ENCODE data around the gene NANOS3. TPM values are rescaled to one million over a fixed set of nuclear protein-coding genes. Genes with fewer than 3 reads are reported as not detected.
"Not testable (repeated sequence)": the region's sequence is repeated elsewhere in the genome, so short reads cannot be mapped to it uniquely, and the experiment has no call there.

Gene NANOS3
- total and polyA plus RNA-seq, 9 donors: 0.71 to 3.4 (median 1.4) TPM

DNA sequence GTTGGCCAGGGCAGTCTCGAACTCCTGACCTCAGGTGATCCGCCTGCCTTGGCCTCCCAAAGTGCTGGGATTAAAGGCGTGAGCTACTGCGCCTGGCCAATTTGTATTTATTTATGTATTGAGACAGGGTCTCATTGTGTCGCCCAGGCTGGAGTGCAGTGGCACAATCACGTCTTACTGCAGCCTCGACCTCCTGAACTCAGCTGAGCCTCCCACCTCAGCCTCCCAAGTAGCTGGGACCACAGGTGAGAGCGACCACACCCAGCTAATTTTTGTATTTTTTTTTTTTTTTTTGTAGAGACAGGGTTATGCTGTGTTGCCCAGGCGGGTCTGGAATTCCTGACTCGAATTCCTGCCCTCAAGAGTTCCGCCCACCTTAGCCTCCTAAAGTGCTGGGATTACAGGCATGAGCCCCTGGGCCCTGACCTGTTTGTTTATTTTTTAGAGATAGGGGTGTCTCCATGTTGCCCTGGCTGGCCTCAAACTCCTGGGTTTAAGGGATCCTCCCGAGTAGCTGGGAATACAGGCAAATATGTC lies 24.7 kb upstream of the NANOS3 start:
- not testable (repeated sequence) for H3K36me3 ChIP-seq (ENCODE audit: control insufficient read depth, insufficient read depth, low read length); H3K4me3 ChIP-seq (ENCODE audit: low read length); H3K9me3 ChIP-seq (replicated peaks; ENCODE audit: control insufficient read depth, low read depth, low read length); H3K27me3 ChIP-seq (ENCODE audit: control insufficient read depth, insufficient read depth, low read length); DNase-seq
- peak overlapping the region; percentile 97 for H3K27ac ChIP-seq (ENCODE audit: low read length)
- 93% methylated on average over 7 of the region's 12 CpGs for WGBS (ENCODE audit: insufficient coverage)
- peaks cover 44% of the 10 kb centered on the region for H3K4me1 ChIP-seq (ENCODE audit: control insufficient read depth, insufficient read depth, low read length)

DNA sequence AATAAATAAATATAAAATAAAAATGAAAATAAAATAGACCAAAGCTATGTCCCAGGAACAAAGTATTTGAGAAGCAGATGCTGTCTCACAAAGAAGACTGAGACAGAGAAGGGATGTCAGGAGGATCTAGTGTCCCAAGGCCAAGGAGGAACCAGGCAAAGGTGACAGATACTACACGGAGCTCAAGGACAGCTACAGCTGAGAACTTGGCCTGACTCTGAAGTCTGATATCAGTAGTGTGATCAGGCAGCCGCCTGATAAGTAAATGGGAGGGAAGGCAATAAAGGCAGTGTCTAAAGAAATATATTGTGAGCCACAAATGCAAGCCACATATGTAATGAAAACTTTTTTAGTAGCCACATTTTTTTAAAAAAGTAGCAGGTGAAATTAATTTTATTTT lies 20.4 kb upstream of the NANOS3 start:
- Histone ChIP-seq H3K36me3 (ENCODE audit: control insufficient read depth, insufficient read depth, low read length) (no peaks in the 10 kb centered on the region), H3K27me3 (ENCODE audit: control insufficient read depth, insufficient read depth, low read length) (no peaks in the 10 kb centered on the region), H3K4me3 (ENCODE audit: low read length) (no peak overlapping the region), H3K4me1 (ENCODE audit: control insufficient read depth, insufficient read depth, low read length) (peaks cover 15% of the 10 kb centered on the region), H3K9me3 (replicated peaks; ENCODE audit: control insufficient read depth, low read depth, low read length) (no peaks in the 10 kb centered on the region), H3K27ac (ENCODE audit: low read length) (no peak overlapping the region)
- DNase-seq: no peak
- WGBS (ENCODE audit: insufficient coverage): 64% methylated on average over 2 of the region's 2 CpGs

DNA sequence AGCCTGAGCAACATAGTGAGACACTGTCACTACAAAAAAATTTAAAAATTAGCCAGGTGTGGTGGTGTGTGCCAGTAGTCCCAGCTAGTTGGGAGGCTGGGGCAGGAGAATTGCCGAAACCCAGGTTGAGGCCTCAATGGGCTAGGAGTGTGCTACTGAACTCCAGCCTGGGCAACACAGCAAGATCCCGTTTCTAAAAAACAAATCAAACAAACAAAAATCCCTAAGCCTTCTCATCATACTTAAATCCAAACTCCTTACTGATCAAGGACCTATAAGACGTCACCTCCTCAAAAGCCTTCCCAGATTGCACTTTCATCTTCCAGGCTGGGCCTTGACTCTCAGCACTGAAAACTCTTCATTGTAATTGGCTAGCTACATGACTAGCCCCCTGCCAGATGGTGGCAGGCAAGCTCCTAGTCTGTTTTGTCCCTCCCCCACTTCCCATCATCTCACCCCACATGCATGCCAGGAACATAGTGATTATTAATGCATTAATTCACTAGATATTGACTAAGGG lies 17.5 kb upstream of the NANOS3 start:
- 100% methylated on average over 3 of the region's 3 CpGs for WGBS (ENCODE audit: insufficient coverage)

DNA sequence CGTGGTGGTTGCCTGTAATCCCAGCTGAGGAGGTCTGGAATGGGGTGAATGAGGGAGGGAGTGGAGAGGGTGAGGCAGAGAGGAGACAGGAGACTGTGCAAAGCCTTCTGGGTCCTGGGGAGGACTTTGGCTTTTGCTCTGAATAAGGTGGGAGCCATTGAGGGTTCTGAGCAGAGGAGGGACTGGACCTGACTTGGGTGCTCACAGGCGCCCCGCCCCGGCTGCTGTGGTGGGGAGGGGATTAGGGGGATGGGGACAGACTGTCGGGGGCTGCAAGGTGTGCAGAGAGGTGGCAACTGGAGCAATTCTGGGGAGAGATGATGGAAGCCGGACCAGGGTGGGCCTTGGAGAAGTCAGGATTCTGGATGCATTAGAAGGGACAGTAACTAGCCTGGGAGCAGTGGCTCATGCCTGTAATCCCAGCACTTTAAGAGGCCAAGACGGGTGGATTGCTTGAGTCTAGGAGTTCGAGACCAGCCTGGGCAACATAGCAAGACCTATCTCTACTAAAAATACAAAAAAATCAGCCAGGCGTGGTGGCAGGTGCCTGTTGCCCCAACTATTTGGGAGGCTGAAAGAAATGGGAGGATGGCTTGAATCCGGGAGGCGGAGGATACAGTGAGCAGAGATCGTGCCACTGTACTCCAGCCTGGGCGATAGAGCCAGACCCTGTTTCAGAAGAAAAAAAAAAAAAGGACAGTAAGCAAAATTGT lies 16.1 kb upstream of the NANOS3 start:
- Histone ChIP-seq H3K27me3 (ENCODE audit: control insufficient read depth, insufficient read depth, low read length) (no peaks in the 10 kb centered on the region), H3K9me3 (replicated peaks; ENCODE audit: control insufficient read depth, low read depth, low read length) (no peaks in the 10 kb centered on the region), H3K4me3 (ENCODE audit: low read length) (no peak overlapping the region), H3K27ac (ENCODE audit: low read length) (peak overlapping the region; percentile 95), H3K4me1 (ENCODE audit: control insufficient read depth, insufficient read depth, low read length) (peaks cover 26% of the 10 kb centered on the region), H3K36me3 (ENCODE audit: control insufficient read depth, insufficient read depth, low read length) (no peaks in the 10 kb centered on the region)
- DNase-seq: peak; percentile 13
- 73% methylated on average over 9 of the region's 13 CpGs for WGBS (ENCODE audit: insufficient coverage)

More for the DNA sequence above, 17.5 kb upstream of the NANOS3 start:
- H3K27me3 ChIP-seq (ENCODE audit: control insufficient read depth, insufficient read depth, low read length): no peaks in the 10 kb centered on the region
- peaks cover 22% of the 10 kb centered on the region for H3K4me1 ChIP-seq (ENCODE audit: control insufficient read depth, insufficient read depth, low read length)
- no peak overlapping the region for H3K4me3 ChIP-seq (ENCODE audit: low read length)
- no peaks in the 10 kb centered on the region for H3K36me3 ChIP-seq (ENCODE audit: control insufficient read depth, insufficient read depth, low read length)
- no peak overlapping the region for H3K27ac ChIP-seq (ENCODE audit: low read length)
- peak; percentile 25 for DNase-seq
- no peaks in the 10 kb centered on the region for H3K9me3 ChIP-seq (replicated peaks; ENCODE audit: control insufficient read depth, low read depth, low read length)

DNA sequence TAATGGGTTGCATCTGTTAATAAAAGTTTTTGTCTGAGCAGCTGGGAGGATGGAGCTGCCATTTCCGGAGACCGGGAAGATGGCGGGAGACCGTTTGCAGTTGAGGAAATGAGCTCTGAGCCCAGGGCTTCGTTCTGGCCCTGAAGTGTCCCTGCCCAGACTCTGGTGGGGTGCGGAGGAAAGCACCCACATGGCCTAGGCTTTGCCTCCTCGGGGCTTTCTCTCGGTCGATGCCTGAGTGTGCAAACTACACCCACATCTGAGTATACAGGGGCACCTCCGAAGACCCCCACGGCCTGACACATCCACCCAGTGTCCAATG lies 15.6 kb upstream of the NANOS3 start:
- Histone ChIP-seq H3K36me3 (ENCODE audit: control insufficient read depth, insufficient read depth, low read length) (no peaks in the 10 kb centered on the region), H3K27me3 (ENCODE audit: control insufficient read depth, insufficient read depth, low read length) (no peaks in the 10 kb centered on the region), H3K4me1 (ENCODE audit: control insufficient read depth, insufficient read depth, low read length) (peaks cover 30% of the 10 kb centered on the region), H3K4me3 (ENCODE audit: low read length) (peak overlapping the region; percentile 43), H3K9me3 (replicated peaks; ENCODE audit: control insufficient read depth, low read depth, low read length) (no peaks in the 10 kb centered on the region), H3K27ac (ENCODE audit: low read length) (peak overlapping the region; percentile 95)
- WGBS (ENCODE audit: insufficient coverage): 28% methylated on average over 6 of the region's 11 CpGs
- DNase-seq: peak; percentile 69

DNA sequence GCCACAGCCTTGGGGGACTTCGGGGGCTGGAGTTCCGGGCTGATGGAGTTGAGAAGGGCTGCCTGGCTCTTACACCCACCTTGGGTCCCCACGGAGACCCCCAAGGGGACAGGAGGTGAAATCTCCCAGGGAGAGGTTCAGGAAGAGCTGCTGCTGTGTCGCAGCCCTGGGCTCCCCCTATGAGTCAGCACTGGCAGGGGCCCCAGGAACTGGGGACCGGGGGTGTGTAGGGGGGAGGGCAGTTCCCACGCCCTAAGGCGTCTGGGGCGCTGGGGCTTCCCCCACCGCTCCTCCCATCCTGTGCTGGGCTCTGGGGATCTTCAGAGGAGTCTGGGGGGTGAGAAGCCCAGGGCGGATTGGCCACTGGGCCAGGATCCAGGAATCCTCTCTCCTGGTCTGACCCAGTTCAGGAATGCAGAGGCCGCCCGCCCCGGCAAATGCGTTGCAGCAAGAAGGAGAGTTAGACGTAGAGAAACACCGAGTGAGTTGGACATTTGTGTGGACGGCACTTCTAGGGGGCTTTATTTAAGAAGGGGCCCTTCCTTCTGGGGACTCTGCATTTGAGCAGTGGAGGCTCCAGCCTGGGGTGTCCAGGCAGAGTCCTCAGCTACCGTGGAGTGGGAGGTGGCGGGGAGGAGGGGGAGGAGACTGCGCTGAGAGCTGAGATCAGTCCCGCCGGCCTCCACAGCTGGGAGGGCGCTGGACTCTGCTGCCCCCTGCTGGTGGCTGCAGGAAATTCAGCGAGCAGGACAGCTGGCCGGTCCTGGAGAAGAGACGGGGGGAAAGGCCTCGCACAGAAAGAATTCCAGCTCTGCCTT lies 15.0 kb upstream of the NANOS3 start:
- Histone ChIP-seq H3K4me3 (ENCODE audit: low read length) (peak overlapping the region; percentile 43), H3K9me3 (replicated peaks; ENCODE audit: control insufficient read depth, low read depth, low read length) (no peaks in the 10 kb centered on the region), H3K36me3 (ENCODE audit: control insufficient read depth, insufficient read depth, low read length) (no peaks in the 10 kb centered on the region), H3K4me1 (ENCODE audit: control insufficient read depth, insufficient read depth, low read length) (peaks cover 35% of the 10 kb centered on the region), H3K27me3 (ENCODE audit: control insufficient read depth, insufficient read depth, low read length) (no peaks in the 10 kb centered on the region), H3K27ac (ENCODE audit: low read length) (peak overlapping the region; percentile 95)
- 2% methylated on average over 22 of the region's 27 CpGs for WGBS (ENCODE audit: insufficient coverage)
- DNase-seq: peak; percentile 96

DNA sequence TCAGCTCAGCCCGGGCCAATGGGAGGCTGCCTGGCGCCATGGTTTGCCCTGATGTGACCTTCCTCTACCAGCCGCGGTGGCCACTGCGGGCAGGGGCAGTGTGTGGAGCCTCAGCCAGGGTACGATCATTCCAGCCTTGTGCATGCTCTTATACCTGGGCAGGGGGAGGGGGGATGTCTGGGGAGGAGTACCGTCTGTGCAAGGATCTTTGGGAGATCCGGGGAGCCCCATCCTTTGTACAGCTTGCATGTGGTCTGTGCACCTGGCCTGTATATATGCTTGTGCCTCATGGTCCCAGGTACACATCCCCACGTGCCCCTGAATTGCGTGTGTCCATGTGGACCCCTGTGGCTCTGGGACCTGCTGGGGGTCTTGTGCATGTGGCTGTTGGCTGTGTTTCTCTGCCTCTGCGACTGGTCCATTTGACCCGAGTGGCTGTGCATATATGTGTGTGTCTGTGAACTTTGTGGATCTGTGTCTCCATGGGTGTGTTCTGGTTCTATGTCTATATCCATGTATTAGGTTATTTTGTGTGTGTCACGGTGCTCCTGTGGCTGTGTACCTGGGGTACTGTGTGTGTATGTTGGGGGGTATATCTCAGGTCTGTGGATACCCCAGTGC lies 12.8 kb upstream of the NANOS3 start:
- no peak overlapping the region for H3K27ac ChIP-seq (ENCODE audit: low read length)
- H3K4me1 ChIP-seq (ENCODE audit: control insufficient read depth, insufficient read depth, low read length): peaks cover 40% of the 10 kb centered on the region
- H3K27me3 ChIP-seq (ENCODE audit: control insufficient read depth, insufficient read depth, low read length): no peaks in the 10 kb centered on the region
- no peaks in the 10 kb centered on the region for H3K9me3 ChIP-seq (replicated peaks; ENCODE audit: control insufficient read depth, low read depth, low read length)
- 31% methylated on average over 11 of the region's 13 CpGs for WGBS (ENCODE audit: insufficient coverage)
- H3K4me3 ChIP-seq (ENCODE audit: low read length): no peak overlapping the region
- peak; percentile 28 for DNase-seq
- H3K36me3 ChIP-seq (ENCODE audit: control insufficient read depth, insufficient read depth, low read length): no peaks in the 10 kb centered on the region

DNA sequence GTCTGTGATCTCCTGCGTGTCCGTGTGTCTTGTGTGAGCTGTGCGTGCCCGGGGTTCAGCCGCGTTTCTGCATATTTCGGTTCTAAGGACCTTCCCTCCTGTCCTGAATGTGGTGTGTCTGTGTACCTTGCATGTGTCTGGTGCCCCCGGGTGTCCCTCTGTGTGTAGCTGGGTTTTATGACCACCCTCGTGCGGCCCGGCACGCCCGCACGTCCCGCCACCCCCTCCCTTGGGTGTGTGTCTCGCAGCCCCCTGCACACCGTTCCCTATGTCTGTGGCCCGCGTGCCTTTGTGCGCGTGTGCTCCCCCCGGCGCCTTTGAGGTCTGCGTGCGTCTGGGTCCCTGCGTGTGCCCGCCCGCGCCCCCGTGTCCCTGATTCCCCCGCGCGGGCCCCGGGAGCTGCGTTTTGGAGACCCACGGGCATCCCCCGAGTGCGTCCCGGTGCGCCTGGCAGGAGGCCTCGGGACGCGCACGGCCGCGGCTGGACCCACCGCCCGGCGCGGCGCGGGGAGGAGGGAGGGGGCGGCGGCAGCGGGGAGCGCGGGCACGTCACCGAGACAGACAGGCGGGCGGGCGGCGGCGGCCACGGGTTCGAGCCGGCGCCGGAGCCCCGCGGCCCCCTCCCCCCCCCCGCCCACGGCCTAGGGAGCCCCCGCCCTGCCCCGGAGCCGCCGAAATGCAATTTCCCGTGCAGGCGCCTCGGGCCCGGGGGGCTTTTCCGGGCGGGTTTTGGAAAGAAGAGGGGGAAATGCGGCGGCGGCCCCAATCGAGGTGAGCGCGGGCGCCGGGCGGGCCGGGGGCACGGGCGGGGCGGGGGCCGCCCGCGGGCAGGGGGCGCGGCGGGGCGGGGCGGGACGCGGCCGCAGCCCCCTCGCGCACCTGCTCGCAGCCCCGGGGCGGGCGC lies 12.0 kb upstream of the NANOS3 start:
- H3K9me3 ChIP-seq (replicated peaks; ENCODE audit: control insufficient read depth, low read depth, low read length): no peaks in the 10 kb centered on the region
- peak overlapping the region; percentile 59 for H3K4me3 ChIP-seq (ENCODE audit: low read length)
- H3K27me3 ChIP-seq (ENCODE audit: control insufficient read depth, insufficient read depth, low read length): no peaks in the 10 kb centered on the region
- peaks cover 44% of the 10 kb centered on the region for H3K4me1 ChIP-seq (ENCODE audit: control insufficient read depth, insufficient read depth, low read length)
- H3K36me3 ChIP-seq (ENCODE audit: control insufficient read depth, insufficient read depth, low read length): no peaks in the 10 kb centered on the region
- WGBS (ENCODE audit: insufficient coverage): 1% methylated on average over 38 of the region's 113 CpGs
- H3K27ac ChIP-seq (ENCODE audit: low read length): peak overlapping the region; percentile 47
- DNase-seq: peak; percentile 35

DNA sequence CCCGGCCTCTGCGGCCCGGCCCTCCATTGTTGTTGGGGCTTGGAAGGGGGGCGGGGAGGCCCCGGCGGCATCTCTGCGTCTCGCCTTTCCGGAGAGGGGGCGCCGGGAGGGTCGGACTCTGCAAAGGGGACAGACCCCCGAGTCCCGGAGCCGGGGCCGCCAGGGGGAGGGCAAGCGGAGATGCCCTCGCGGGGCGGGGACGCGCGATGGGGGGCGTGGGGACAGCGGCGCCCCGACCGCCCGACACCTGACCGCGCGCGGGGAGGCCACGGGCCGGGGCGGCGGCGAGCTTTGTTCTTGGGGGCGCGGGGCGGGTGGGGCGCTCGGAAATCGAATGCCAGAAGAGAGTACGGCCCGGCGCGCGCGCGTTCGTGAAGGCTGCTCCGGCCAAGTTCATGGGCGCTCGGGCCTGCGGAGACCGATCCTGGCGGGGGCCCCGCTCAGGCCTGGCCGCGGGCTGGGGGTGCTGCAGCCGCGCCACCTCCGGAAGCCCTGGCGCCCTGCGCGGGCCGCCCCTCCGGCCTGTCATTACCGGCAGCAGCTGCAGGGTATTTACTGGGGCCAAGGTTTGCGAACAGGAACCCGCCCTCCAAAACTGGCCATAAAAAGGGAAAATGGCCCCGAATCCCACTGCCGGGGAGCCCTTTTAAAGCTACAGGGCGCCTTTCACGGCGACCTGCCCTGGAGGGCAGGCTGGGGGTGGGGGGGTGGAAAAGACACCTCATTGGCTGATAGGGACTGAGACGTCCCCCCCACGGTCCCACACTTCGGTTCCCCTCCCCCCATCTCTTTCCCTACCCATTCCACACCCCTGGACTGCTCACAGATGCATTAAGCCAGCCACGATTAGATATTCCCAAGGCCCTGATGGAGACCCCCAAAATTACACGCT lies 11.1 kb upstream of the NANOS3 start:
- peak overlapping the region; percentile 76 for H3K27ac ChIP-seq (ENCODE audit: low read length)
- under 1% methylated on average over 76 of the region's 82 CpGs for WGBS (ENCODE audit: insufficient coverage)
- peak overlapping the region; percentile 59 for H3K4me3 ChIP-seq (ENCODE audit: low read length)
- H3K4me1 ChIP-seq (ENCODE audit: control insufficient read depth, insufficient read depth, low read length): peaks cover 42% of the 10 kb centered on the region
- H3K27me3 ChIP-seq (ENCODE audit: control insufficient read depth, insufficient read depth, low read length): no peaks in the 10 kb centered on the region
- DNase-seq: peak; percentile 56
- no peaks in the 10 kb centered on the region for H3K9me3 ChIP-seq (replicated peaks; ENCODE audit: control insufficient read depth, low read depth, low read length)
- no peaks in the 10 kb centered on the region for H3K36me3 ChIP-seq (ENCODE audit: control insufficient read depth, insufficient read depth, low read length)
